Measurements from ENCODE around the gene SPSB2.

SPSB2 gene

GRCh38 chr12:6853626-6854025 lies 19.5 kb downstream of the SPSB2 start:
- Histone ChIP-seq H3K4me3 (ENCODE audit: low read depth, low read length, poor library complexity, severe bottlenecking) (peak overlapping the region; percentile 80), H3K9me3 (ENCODE audit: low read length) (no peaks in the 10 kb centered on the region), H3K4me2 (ENCODE audit: low read length) (peak overlapping the region; percentile 94), H3K27me3 (ENCODE audit: insufficient read depth, low read length) (no peaks in the 10 kb centered on the region), H4K20me1 (ENCODE audit: insufficient read depth, low read length) (no peaks in the 10 kb centered on the region), H3F3A (ENCODE audit: insufficient read depth, low read length) (no peaks in the 10 kb centered on the region), H3K27ac (ENCODE audit: low read depth, low read length, poor library complexity, severe bottlenecking) (peak overlapping the region; percentile 64), H3K9me2 (ENCODE audit: low read depth, low read length) (no peaks in the 10 kb centered on the region), H3K4me1 (ENCODE audit: insufficient read depth, low read length, severe bottlenecking) (peaks cover 36% of the 10 kb centered on the region), H3K9ac (ENCODE audit: low read length) (peak overlapping the region; percentile 65), H3K79me2 (ENCODE audit: insufficient read depth, low read length) (peaks cover 20% of the 10 kb centered on the region), H3K36me3 (ENCODE audit: insufficient read depth, low read length) (peaks cover 51% of the 10 kb centered on the region), H2AFZ (ENCODE audit: low read length) (no peak overlapping the region)
- TF ChIP-seq, protein P1, sequence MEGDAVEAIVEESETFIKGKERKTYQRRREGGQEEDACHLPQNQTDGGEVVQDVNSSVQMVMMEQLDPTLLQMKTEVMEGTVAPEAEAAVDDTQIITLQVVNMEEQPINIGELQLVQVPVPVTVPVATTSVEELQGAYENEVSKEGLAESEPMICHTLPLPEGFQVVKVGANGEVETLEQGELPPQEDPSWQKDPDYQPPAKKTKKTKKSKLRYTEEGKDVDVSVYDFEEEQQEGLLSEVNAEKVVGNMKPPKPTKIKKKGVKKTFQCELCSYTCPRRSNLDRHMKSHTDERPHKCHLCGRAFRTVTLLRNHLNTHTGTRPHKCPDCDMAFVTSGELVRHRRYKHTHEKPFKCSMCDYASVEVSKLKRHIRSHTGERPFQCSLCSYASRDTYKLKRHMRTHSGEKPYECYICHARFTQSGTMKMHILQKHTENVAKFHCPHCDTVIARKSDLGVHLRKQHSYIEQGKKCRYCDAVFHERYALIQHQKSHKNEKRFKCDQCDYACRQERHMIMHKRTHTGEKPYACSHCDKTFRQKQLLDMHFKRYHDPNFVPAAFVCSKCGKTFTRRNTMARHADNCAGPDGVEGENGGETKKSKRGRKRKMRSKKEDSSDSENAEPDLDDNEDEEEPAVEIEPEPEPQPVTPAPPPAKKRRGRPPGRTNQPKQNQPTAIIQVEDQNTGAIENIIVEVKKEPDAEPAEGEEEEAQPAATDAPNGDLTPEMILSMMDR (IDR thresholded peaks at IDR 0.05; ENCODE audit: low read length): no peak
- no peak for TF ChIP-seq EZH2 (IDR thresholded peaks at IDR 0.05; ENCODE audit: borderline replicate concordance, low read length)

GRCh38 chr12:6852651-6853354 lies 20.3 kb downstream of the SPSB2 start:
- H3K9me3 ChIP-seq (ENCODE audit: low read length): no peaks in the 10 kb centered on the region
- H4K20me1 ChIP-seq (ENCODE audit: insufficient read depth, low read length): no peaks in the 10 kb centered on the region
- H3K4me3 ChIP-seq (ENCODE audit: low read depth, low read length, poor library complexity, severe bottlenecking): peak overlapping the region; percentile 80
- peak overlapping the region; percentile 94 for H3K4me2 ChIP-seq (ENCODE audit: low read length)
- H3F3A ChIP-seq (ENCODE audit: insufficient read depth, low read length): no peaks in the 10 kb centered on the region
- H3K4me1 ChIP-seq (ENCODE audit: insufficient read depth, low read length, severe bottlenecking): peaks cover 36% of the 10 kb centered on the region
- no peak overlapping the region for H2AFZ ChIP-seq (ENCODE audit: low read length)
- no peaks in the 10 kb centered on the region for H3K9me2 ChIP-seq (ENCODE audit: low read depth, low read length)
- H3K27me3 ChIP-seq (ENCODE audit: insufficient read depth, low read length): no peaks in the 10 kb centered on the region
- peaks cover 51% of the 10 kb centered on the region for H3K36me3 ChIP-seq (ENCODE audit: insufficient read depth, low read length)
- H3K27ac ChIP-seq (ENCODE audit: low read depth, low read length, poor library complexity, severe bottlenecking): peak overlapping the region; percentile 64
- H3K79me2 ChIP-seq (ENCODE audit: insufficient read depth, low read length): peaks cover 20% of the 10 kb centered on the region
- no peak for TF ChIP-seq EZH2 (IDR thresholded peaks at IDR 0.05; ENCODE audit: borderline replicate concordance, low read length)
- TF ChIP-seq, protein P1 (IDR thresholded peaks at IDR 0.05; ENCODE audit: low read length): no peak
- peak overlapping the region; percentile 65 for H3K9ac ChIP-seq (ENCODE audit: low read length)

DNA sequence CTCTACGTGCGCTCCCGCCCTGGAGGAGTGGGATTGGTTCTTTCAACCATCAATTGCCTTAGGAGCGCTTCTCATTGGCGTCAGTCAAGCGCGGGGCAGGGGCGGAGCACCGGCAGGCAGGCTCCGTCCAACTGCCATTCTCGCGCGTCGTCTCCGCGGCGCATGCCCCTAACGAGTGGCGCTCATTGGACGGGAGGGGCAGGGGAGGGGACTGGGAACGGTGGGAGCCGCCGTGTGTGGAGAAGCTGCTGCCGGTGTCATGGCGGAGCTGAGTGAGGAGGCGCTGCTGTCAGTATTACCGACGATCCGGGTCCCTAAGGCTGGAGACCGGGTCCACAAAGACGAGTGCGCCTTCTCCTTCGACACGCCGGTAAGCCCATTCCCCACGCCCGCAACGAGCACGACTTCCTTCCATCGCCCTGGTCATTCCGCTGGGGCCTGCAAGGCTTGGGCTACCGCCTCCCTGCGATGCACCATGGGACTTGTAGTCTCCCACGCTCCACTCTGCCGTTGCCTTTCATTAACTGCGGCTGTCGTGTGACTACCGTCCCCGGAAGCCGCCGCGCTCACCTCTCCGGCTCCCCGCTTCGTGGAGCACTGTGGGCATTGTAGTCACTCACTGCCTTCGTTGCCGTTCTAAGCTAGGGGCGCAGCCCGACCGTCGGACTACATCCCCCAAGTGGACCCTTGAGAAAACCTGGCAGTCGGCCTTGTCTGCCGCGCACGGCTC lies 21.0 kb downstream of the SPSB2 start, which contains the start of gene USP5:
Gene USP5 (plus strand): TSS at position 230 of the 730 bp plus-strand sequence. CDS start 30 bp downstream, at position 260.
- no peak for TF ChIP-seq EZH2 (IDR thresholded peaks at IDR 0.05; ENCODE audit: borderline replicate concordance, low read length)
- TF ChIP-seq, protein P1 (IDR thresholded peaks at IDR 0.05; ENCODE audit: low read length): no peak
- Histone ChIP-seq H3K4me3 (ENCODE audit: low read depth, low read length, poor library complexity, severe bottlenecking) (peak within 1 kb of the TSS; percentile 80), H4K20me1 (ENCODE audit: insufficient read depth, low read length) (no peaks in the 10 kb centered on the region), H3K27ac (ENCODE audit: low read depth, low read length, poor library complexity, severe bottlenecking) (peak within 1 kb of the TSS; percentile 83), H3K36me3 (ENCODE audit: insufficient read depth, low read length) (peaks cover 51% of the 10 kb centered on the region), H3F3A (ENCODE audit: insufficient read depth, low read length) (no peaks in the 10 kb centered on the region), H3K9ac (ENCODE audit: low read length) (peak within 1 kb of the TSS; percentile 93), H2AFZ (ENCODE audit: low read length) (no peak within 1 kb of the TSS), H3K4me1 (ENCODE audit: insufficient read depth, low read length, severe bottlenecking) (peaks cover 36% of the 10 kb centered on the region), H3K9me2 (ENCODE audit: low read depth, low read length) (no peaks in the 10 kb centered on the region), H3K79me2 (ENCODE audit: insufficient read depth, low read length) (peaks cover 20% of the 10 kb centered on the region), H3K27me3 (ENCODE audit: insufficient read depth, low read length) (no peaks in the 10 kb centered on the region), H3K4me2 (ENCODE audit: low read length) (peak within 1 kb of the TSS; percentile 94), H3K9me3 (ENCODE audit: low read length) (no peaks in the 10 kb centered on the region)
